Colon (tissue), 2 donors: ENCODE data around the gene CDHR3.
"Not testable (repeated sequence)": the region's sequence is repeated elsewhere in the genome, so short reads cannot be mapped to it uniquely, and the experiment has no call there.

Source experiments
- FAIRE-seq: peaks from 2 replicates; lab custom pipeline; 2012; peaks lifted over from hg19 to GRCh38; lab: Jason Lieb, UNC
- donor health status: control.
- donor health status: control.

Gene CDHR3

DNA sequence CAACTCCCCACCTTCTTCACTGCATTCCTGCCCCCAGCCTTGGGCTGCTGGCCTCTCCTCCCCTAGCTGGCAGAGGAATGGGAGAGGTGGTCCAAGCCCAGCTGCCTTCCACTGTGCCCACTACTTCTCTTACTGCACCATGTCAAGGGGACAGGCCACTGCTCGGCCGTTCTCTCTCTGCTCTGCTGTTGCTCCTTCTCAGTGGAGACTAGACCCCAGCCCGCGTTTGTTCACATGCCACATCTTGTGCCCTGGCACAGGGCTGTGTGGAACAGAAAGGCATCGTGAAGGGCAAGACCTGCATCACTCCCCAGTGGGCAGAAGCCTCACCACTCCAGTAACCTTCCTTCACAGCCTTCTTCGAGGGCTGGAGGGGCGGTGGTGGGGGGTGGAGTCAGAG, 711 bp upstream of the CDHR3 start:
- no peak for FAIRE-seq

DNA sequence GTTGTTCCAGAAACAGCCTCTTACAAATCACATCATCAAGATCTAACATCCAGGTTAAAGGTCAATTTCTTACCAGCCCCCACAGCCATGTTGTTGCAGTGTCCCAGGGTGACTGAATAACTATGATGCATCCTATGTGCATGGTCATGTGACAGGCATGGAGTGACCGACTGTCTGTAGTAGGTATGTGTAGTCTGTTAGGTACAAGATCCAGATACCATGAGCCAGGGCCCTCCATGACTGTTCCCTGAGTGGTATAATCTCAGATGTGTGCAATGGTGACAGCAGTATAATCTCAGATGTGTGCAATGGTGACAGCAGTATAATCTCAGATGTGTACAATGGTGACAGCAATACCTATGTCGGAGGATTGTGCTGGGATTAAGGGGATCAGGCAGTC, 8.8 kb downstream of the CDHR3 start:
- no peak for FAIRE-seq

DNA sequence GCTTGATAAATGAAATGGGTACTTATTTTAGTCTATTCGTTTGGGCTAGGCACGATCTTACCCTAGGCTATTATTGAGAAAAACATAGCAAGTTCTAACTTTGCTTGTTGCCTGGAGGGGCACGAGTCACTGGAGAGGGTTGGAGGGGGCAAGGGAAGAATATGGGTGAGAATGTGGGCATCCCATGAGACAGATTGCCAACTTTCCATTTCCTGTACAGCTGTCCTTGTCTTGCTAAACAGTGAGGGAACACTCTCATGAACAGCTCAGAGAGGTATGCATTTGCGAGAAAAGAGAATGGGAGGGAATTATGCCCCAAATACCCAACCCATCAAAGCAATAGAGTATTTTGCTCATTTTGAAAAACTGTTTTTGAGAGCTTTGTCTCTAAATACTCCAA, 9.2 kb downstream of the CDHR3 start:
- no peak for FAIRE-seq

DNA sequence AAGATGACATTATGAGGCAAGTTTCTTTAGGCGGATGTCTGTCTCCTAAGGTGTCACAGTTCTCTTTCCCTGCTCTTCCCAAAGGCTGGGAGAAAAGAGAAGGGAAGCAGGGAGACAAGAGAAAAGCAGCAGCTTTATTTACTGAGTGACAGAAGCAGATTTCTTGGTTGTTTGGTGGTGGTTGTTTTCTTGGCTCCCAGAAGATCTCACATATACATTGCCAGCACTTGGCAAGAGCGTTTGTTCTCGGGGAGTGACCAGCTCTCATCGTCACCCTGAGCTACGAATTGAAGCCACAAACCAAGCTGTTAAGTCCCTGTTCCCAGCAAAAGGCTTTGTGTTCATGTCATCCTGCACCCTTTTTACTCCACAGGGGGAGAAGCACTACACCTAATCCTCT, 11.4 kb downstream of the CDHR3 start:
- no peak for FAIRE-seq

DNA sequence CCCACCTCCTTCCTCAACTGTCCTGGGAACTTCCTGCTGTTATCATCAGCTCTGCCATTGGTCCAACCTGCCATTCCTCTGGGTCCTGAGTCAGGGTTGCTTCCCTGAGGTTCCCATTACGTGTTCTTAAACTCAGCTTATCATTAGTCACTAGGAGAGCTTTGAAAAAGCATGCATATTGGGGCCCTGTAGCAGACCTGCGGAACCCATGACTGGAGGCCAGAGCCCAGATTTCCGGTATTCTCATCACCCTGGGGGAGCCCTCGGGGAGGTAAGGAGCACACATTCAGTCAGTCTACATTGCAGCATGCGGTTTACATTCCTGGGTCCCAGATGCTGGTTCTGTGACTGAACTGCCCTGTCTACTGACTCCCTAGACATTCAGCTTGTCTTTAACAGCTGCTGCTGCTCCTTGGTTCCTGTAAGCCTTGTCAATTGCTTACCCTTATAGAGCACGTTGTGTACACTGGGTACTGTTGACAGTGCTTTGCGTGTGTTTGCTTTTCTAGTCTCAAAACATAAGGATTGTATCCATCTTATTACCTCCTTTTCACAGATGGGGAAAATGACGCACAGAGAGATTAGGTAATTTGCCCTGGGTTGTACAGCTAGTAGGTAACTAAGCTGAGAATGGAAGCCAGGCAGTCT, 12.8 kb downstream of the CDHR3 start:
- FAIRE-seq = no peak

DNA sequence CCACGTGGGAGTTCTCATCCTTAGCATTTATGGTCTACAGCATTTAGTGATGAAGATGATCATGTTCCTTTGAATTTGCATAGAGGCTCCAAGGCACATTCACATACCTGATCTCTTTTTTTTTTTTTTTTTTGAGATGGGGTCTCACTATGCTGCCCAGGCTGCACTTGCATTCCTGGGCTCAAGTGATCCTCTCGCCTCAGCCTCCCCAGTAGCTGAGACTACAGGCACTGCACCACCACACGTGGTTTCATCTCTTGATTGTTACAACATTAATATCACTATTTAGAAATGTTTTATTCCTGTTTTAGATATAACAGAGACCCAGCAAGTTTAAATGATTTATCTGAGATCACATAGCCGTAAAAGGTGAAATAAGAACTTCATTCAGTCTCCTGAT, 13.8 kb downstream of the CDHR3 start:
- no peak for FAIRE-seq

DNA sequence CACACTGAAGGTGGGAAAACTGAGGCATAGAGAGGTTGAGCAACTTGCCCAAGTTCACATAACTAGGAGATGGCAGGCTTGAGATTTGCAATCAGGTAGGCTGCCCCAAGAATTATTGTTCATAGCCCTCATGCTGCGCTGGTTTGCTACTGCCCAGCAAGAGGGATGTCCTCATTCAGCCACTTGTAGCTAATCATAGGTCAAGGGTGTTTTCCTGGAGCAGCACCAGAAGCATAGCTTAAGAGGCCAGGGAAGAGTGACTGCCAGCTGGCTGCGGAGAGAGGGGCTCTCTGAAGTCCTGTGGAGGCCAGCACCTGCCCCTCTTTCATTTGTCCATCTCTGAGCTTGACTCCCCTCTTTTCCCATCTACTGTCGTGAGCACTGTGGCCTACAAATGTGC, 15.0 kb downstream of the CDHR3 start:
- FAIRE-seq = no peak

DNA sequence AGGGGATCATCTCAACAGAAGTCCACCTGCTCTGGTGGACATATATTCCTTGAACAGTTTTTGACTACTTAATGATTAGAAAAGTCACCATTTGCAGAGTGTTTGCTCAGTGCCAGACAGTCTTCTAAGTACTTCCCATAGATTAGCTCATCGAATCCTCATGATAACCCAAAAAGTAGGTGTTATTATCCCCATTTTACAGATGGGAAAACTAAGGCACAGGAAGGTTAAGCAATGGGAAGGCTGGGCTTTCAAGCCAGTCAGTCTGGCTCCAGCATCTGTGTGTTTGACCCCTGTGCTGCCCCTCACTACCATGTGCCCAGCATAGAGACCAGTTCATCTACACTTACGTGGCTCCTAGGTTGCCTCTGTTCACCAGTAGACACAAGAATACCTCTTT, 15.9 kb downstream of the CDHR3 start:
- no peak for FAIRE-seq

DNA sequence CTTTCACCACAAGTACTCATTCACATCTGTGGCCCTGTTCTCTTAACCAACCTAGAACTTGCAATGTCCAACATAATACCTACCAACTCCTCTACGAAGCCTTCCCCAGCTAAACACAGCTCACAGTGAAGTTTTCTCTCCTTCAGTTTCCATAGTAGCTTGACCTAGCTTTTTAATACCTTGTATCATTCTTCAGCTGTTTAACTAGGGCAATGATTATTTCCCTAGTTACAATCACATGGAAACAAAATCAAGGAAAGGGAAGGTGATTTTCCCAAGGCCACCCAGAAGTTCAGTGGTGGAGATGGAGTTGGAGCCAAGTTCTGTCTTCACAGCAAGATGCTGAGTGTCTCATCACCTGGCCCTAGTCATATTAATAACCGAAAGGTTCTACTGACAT, 16.3 kb downstream of the CDHR3 start:
- no peak for FAIRE-seq

DNA sequence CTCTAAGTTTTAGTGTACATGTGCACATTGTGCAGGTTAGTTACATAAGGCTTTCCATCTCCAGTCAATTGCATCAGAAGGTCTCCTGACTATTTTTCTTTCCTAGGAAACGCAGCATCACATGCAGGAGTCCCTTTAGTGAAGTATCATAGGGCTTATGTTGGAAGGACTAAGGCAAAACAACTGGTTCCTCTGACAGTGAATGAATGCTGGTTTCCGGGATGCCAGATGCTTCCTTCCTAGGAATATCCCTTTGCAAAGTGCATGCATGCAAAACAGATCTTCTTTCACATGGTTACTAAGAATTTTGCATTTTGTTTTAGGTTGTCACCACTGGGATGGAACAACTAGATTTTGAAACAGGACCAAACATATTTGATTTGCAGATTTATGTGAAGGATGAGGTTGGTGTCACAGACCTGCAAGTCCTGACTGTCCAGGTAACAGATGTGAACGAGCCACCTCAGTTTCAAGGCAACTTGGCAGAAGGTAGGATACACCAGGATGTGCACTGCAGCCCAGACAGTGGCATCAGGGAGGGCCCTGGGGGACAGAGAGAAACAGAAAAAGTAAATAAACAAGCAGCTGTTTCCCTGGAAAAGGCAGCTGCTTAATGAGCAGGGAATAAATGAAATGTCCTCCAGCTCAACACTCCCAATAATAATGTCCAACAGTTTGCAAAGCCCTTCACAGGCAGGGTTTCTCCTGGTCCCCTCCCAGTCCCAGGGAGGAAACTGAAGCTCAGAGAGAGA, 17.8 kb downstream of the CDHR3 start:
- FAIRE-seq = no peak

DNA sequence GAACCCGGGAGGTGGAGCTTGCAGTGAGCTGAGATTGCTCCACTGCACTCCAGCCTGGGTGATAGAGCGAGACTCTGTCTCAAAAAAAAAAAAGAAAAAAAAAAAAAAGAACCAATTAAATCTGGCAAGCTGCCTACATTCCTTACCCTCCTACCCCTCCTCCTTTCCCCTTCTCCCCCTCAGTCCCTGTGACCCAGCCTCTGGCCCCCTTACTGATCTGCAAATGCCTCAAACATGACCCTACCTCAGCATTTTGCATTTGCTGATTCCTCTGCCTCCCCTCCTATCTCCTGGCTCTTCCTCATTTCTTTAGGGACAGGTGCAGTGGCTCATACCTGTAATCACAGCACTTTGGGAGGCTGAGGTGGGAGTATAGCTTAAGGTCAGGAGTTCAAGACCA, 19.3 kb downstream of the CDHR3 start:
- no peak for FAIRE-seq

DNA sequence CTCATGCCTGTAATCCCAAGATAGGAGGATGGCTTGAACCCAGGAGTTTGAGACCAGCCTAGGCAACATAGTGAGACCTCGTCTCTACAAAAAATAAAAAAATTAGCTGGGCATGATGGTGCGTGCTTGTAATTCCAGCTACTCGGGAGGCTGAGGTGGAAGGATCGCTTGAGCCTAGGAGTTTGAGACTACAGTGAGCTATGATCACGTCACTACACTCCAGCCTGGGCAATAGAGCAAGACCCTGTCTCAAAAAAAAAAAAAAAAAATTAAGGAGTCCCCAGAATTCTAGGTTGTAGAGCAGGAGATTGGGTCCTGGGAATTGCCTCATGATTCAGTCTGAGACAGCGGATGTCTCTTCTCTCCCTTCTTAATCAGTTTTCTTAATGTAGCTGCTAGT, 21.7 kb downstream of the CDHR3 start:
- FAIRE-seq = not testable (repeated sequence)

DNA sequence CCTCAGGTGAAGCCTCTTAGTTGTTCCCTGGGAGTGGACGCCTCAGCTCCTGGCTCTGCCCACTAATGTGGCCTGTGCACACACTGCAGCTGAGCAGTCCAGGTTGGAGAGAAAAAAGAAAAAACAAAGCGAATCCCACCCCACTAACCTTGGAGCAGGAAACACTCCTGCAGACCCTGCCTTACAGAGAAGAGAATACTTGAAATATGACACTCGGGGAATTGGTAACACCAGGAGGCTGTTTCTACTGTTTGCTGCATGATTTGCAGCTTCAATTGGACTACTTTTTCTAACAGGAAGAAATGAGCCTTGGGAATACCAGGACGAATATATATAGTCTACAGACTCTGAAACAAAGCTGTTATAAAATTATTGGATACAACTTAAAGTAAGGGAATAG, 22.2 kb downstream of the CDHR3 start:
- FAIRE-seq = no peak

DNA sequence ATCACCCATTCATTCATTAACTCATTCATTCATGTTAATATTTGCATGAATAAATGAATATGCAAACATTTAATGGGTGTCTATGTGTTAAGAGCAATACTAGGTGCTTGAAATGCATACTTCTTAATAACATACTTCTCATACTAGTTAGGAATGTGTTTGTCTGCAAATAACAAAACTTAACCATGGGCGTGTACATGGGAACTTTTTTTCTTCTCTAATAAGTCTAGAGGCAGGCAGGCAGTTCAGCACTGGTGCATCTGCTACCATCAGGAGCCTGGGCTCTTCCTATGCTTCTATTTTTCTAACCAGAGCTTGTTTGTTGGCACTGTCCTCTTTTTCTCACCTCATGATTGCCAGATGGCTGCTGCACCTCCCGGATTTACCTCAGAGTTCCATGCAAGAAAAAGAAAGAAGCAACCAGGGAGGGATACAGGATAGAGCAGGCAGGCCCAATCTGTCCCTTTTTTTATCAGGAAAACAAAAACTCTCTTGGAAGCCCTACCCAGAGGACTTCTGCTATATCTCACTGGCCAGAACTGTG, 22.7 kb downstream of the CDHR3 start:
- FAIRE-seq = no peak

DNA sequence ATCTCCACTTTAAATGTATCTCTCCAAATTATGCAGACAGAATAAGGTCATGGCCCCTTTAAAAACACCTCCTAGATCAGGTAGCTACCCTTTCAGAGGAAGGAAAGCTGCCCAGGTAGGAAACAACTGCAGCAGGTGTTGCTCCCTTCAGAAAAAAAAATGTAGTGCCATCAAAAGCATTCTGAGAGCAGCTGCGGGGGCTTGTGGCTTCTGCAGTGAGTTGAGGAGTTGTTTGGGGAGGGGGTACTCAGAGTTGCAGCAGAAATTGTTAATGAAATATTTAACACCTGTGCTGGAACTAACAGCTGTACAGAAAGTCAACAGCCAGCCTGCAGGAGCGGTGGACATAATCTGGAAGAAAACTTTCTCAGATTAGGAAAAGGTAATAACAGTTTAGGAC, 24.0 kb downstream of the CDHR3 start:
- FAIRE-seq = no peak

DNA sequence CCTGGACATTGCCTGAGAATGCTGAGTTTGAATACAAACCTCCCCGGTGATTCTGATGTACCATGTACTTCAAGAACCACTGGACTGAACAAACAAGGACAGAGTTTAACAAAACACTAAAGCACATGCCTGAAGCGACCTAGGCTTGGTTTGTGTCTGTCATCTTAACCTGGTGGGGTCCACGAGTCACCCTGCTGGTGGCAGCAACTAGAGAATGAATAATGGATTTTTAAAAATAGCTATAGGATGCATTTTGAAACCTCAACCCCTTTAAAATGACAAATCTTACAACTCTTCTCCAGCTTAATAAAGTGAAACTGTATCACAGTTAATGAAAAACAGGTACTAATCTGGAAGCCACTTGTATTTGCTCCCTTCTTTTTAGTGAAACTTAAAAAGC, 25.2 kb downstream of the CDHR3 start:
- FAIRE-seq = no peak

DNA sequence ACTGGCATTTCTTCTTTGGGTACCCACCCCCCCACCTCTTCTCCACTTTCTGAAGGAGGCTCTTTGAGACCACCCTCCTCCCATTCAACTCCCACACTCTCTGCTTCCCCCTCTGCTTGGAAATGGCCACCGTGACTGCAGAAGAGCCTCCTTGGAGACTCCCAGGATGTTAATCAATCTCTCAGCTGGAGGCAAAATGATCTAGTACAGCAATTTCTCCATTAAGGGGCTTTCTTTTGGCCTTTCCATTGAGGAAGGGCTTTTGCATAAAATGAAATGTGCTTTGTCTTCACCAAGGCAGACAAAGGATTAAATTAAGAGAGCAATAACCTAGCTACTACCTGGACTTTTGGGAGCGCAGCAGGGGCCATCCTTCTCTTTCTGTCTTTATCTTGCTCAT, 26.1 kb downstream of the CDHR3 start:
- no peak for FAIRE-seq

DNA sequence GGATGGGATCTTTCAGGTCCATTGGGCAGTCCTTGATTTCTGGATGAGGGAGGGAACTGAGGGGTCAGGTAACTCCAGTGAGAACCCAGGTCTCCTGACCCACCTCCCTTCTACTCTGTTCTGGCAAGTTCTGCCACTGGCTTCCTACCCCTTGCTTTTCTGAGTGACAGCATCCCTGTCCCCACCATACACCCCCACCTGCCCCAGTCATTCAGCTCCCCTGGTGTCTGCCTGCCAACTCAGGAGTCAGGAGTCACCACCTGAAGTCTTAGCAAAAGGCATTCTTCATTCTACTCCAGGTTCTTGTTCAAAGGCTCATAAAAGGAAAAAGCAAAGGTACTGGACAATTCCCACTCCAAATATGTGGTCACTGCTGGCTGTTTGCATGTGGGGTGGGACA, 26.6 kb downstream of the CDHR3 start:
- FAIRE-seq = no peak

DNA sequence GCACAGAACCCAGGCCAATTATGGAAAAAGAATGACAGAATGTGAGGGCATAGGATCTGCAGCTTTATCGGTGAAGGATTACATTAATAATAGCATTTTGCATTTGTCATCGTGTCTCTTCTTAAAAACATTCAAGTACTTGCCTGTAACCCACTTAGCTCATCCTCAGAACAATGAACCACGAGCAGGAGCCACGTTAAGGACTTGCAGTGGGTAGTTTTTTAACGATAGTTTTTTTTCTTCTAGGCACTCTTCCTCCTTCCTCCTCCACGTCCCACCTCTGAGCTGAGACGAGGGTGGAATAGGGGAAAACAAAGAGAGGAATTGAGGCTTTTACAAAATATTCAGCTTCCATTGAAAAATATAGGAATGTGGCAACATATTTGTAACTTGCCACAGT, 27.1 kb downstream of the CDHR3 start:
- FAIRE-seq = no peak

DNA sequence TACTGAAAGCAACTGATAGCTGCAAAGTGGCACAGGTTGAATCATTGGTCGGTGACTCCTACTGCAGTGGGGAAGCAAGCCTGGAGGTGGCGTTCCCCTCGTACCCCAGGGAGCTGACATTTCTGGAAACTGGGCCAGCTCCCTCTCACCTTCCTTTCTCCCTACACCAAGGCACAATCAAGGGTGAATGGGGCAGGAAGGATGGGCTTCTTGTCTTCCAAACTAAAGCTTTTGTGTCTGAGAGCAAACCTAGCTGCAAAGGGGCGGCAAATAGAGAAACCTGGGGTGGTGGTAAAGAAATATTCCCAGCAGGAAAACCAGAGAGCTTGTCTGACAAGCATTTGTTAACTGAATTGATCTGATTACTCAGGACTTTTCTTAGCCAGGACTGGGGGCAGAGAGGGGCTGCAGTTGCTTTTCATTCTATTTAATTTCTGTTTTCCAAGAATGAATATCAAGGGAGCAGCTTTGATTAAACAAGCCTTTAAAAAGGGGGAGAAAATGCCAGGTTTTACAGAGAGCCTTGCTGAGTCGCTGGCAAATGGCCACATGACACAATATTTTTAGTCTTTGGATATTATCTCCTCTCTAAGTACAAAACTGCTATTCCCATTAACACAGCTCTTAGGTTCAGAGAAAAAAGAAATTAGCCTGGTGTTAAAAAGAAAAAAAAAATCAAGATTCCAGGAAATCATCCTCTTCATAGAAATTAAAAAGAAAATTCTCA, 27.8 kb downstream of the CDHR3 start:
- FAIRE-seq = no peak

DNA sequence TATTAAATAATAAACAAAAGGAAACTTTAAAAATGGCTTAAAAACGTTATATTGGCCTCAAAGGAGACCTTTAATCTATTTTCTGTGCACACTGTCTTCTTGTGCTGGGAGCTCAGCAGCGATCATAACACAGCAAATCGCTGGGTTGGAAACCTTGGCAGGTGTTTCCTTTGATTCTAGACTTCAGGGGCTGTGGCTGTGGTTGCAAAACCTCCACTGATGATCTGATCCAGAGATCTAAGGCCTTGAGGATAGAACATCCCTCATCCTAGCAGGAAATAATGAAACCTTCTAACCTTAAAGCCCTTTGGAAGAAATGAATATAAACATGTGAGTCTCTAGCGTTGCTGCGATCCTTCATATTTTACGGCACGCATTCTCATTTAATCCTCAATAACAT, 29.8 kb downstream of the CDHR3 start:
- FAIRE-seq = no peak

DNA sequence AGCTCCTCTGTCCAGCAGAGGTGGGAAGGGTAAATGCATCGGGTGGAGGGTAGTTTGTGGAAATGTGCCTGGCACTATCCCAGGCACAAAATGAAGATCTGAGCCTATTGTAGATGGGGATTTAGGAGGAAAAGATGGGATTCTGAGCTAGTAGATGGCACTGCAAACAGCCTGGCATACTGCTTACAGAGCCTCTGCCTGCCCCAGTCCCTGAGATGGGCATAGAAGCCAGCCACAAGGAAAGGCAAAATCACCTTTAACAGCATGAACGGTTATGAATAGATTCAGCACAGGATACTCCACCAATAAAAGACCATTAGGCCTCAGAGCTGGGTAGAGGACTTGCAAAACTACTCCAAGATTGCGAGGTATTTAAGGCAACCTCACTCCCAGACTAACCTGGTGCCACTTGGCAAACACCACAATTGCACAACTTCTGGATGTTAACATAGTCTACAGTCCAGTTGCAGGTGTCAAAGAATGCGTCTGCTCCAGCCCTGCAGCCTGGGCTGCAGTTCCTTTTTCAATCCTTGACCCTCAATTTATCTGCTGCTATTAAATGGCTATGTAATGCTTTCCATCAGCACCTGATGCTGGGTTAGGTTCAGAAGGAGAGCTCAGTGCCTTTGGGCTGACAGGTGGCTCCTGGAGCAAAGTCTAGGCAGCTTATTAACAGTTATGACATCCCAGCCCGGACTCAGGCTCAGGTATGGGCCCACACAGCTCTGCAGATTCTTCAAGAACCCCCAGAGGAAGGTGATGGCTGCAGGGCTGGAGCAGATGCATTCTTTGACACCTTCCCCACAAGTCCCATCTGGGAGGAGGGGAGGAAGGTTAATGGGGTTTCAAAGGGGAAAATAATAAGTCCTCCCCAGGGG, 34.0 kb downstream of the CDHR3 start:
- no peak for FAIRE-seq
